HEK293T (cell line): ENCODE results near the gene CCDC85A.

Experiments used
- CTCF ChIA-PET: fragments of 350-600 bp; formaldehyde crosslinking; extraction: SDS; loops from one replicate; lab custom pipeline; 2021; ENCODE audit warnings: antibody characterized with exemption, inconsistent platforms; lab: Yijun Ruan, JAX
- POLR2A ChIA-PET: fragments of 350-600 bp; formaldehyde crosslinking; extraction: SDS; loops from one replicate; lab custom pipeline; 2020; ENCODE audit warnings: antibody characterized with exemption, inconsistent platforms; lab: Yijun Ruan, JAX
- DNase-seq: peaks from one replicate; pipeline ENCODE4 v3.0.0; 2012; ENCODE audit warnings: mixed read lengths; ENCODE audit errors: extremely low spot score
- ARNT ChIP-seq: fragments of 450-650 bp; IDR thresholded peaks from 2 replicates; pipeline ENCODE4 v1.6.1; 2017; ENCODE audit warnings: mild to moderate bottlenecking
- BHLHE40 ChIP-seq: fragments of 450-650 bp; IDR thresholded peaks from 2 replicates; pipeline ENCODE4 v1.6.1; 2016; ENCODE audit warnings: mild to moderate bottlenecking, moderate library complexity, borderline replicate concordance
- CTBP1 ChIP-seq: fragments of 450-650 bp; IDR thresholded peaks from 2 replicates; pipeline ENCODE4 v1.6.1; 2016; ENCODE audit warnings: borderline replicate concordance
- ELF4 ChIP-seq: fragments of 450-650 bp; IDR thresholded peaks from 2 replicates; pipeline ENCODE4 v1.6.1; 2017; ENCODE audit warnings: antibody characterized with exemption
- FOXA1 ChIP-seq: fragments of 450-650 bp; IDR thresholded peaks from 2 replicates; pipeline ENCODE4 v1.6.1; 2016; ENCODE audit warnings: mild to moderate bottlenecking
- FOXK2 ChIP-seq: fragments of 450-650 bp; IDR thresholded peaks from 2 replicates; pipeline ENCODE4 v1.6.1; 2016; ENCODE audit warnings: mild to moderate bottlenecking
- FOXM1 ChIP-seq: fragments of 450-650 bp; IDR thresholded peaks from 2 replicates; pipeline ENCODE4 v1.6.1; 2017; ENCODE audit warnings: mild to moderate bottlenecking, borderline replicate concordance
- HDGF ChIP-seq: fragments of 450-650 bp; IDR thresholded peaks from 2 replicates; pipeline ENCODE4 v1.6.1; 2017; ENCODE audit warnings: antibody characterized with exemption, borderline replicate concordance
- L3MBTL2 ChIP-seq: fragments of 450-650 bp; conservative IDR thresholded peaks from 2 replicates; pipeline ENCODE4 v1.6.1; 2016; ENCODE audit warnings: mild to moderate bottlenecking
- LEF1 ChIP-seq: fragments of 450-650 bp; IDR thresholded peaks from 2 replicates; pipeline ENCODE4 v1.6.1; 2017; ENCODE audit warnings: mild to moderate bottlenecking, borderline replicate concordance
- NFRKB ChIP-seq: fragments of 450-650 bp; IDR thresholded peaks from 2 replicates; pipeline ENCODE4 v1.6.1; 2016; ENCODE audit warnings: mild to moderate bottlenecking, moderate library complexity
- SP1 ChIP-seq: fragments of 450-650 bp; IDR thresholded peaks from 2 replicates; pipeline ENCODE4 v1.6.1; 2017
- SUZ12 ChIP-seq: fragments of 450-650 bp; IDR thresholded peaks from 2 replicates; pipeline ENCODE4 v1.6.1; 2016; ENCODE audit warnings: mild to moderate bottlenecking
- TARDBP ChIP-seq: fragments of 450-650 bp; IDR thresholded peaks from 2 replicates; pipeline ENCODE4 v1.6.1; 2016
- ZNF384 ChIP-seq: fragments of 450-650 bp; IDR thresholded peaks from 2 replicates; pipeline ENCODE4 v1.6.1; 2016
- TF ChIP-seq, protein P1 (sequence below): fragments of 450-650 bp; IDR thresholded peaks from 2 replicates; pipeline ENCODE4 v1.6.1; 2016

The CCDC85A gene

DNA sequence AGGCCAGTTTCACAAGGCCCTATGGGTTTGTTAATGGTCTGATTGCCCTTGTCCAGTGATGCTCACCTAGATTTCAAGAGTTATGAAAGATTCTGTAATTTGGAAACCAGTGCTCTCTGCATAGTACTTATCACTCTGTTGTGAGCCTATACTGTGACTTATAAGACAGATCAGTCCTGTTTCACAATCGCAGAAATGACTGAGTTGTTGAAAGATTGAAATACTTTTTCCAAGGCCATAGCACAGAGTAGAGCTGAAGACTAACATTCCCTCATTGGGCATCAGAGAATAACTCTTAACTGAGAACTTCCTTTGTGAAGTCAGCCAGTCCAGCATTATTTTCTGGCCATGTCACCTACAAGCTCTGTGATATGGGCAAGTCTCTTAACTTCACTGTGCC is 44.0 kb downstream of the CCDC85A start:
- TF ChIP-seq, protein P1, sequence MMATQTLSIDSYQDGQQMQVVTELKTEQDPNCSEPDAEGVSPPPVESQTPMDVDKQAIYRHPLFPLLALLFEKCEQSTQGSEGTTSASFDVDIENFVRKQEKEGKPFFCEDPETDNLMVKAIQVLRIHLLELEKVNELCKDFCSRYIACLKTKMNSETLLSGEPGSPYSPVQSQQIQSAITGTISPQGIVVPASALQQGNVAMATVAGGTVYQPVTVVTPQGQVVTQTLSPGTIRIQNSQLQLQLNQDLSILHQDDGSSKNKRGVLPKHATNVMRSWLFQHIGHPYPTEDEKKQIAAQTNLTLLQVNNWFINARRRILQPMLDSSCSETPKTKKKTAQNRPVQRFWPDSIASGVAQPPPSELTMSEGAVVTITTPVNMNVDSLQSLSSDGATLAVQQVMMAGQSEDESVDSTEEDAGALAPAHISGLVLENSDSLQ, result no peak
- TF ChIP-seq SUZ12 (no peak), NFRKB (no peak), L3MBTL2 (no peak), HDGF (no peak), LEF1 (no peak), TARDBP (no peak), ELF4 (no peak), FOXM1 (no peak), CTBP1 (no peak), FOXA1 (no peak), SP1 (no peak), BHLHE40 (no peak)
- ChIA-PET CTCF (no interaction called here), POLR2A (no interaction called here)
- DNase-seq, result no peak

DNA sequence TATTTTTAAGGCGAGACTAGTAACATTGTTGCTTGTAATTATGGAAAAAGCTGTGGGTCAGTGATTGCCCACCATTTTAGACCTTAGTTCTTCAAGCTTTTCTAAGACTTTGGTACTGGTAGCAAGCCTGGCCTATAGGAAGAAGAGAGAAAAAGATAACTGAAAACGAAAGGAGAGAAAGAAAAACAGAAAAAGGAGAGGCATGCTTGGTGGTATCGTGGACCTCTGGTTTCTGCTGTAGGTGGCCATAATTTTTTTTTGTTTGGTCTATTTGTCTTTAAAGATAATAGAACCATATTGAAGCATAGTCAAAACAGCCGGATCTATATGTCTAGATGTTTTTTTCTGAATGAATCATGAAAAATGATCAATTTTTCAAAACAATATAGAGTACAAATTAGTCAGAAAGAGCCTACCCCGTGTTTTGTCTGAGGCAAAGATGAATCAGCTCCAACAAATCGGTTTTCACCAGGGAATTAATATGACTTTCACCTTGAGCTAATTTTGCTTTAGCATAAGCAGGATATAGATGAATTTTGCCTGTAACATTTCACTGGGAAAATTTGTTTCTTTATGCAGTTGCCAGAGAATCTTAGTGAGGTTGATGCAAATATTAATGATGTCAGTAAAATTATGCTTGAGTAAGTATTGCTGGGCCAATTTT is 45.7 kb downstream of the CCDC85A start:
- no peak for DNase-seq
- POLR2A ChIA-PET, result no interaction called here
- CTCF ChIA-PET, result interaction anchor here (1.0 kb wide), 1 partner anchor 44 kb away, joined by 3 read pairs; no protein-coding TSS in a partner anchor
- TF ChIP-seq TARDBP (no peak), ELF4 (no peak), LEF1 (no peak), BHLHE40 (no peak), FOXK2 (no peak), ARNT (no peak), L3MBTL2 (no peak)
- TF ChIP-seq, protein P1, result no peak

DNA sequence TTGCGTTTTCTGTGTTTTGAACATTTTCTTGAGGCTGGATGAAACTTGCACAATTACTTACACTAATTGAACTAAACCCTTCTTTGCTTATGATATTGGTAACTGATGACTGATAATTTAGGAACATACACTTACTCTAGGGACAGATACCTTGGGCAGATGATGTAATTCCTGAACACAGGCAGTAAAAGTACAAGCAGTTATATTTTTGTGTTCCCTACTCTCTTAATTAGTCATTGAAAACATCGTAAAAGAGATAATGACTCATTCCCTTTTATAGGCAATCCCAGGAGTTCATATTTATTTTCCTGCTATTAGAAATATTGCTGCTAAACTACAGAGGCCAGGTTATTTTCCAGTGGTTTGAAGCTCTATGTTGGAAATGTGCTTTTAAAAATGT is 46.4 kb downstream of the CCDC85A start:
- DNase-seq, result no peak
- TF ChIP-seq L3MBTL2, result no peak
- TF ChIP-seq NFRKB, result no peak
- no peak for TF ChIP-seq SUZ12
- TF ChIP-seq SP1, result no peak
- no peak for TF ChIP-seq ELF4
- no peak for TF ChIP-seq TARDBP
- no peak for TF ChIP-seq FOXK2
- no peak for TF ChIP-seq FOXM1
- no peak for TF ChIP-seq FOXA1
- TF ChIP-seq ARNT, result no peak
- TF ChIP-seq, protein P1, result no peak
- no peak for TF ChIP-seq CTBP1
- CTCF ChIA-PET, result interaction anchor here (1.0 kb wide), 1 partner anchor 45 kb away, joined by 3 read pairs; no protein-coding TSS in a partner anchor
- POLR2A ChIA-PET, result no interaction called here

DNA sequence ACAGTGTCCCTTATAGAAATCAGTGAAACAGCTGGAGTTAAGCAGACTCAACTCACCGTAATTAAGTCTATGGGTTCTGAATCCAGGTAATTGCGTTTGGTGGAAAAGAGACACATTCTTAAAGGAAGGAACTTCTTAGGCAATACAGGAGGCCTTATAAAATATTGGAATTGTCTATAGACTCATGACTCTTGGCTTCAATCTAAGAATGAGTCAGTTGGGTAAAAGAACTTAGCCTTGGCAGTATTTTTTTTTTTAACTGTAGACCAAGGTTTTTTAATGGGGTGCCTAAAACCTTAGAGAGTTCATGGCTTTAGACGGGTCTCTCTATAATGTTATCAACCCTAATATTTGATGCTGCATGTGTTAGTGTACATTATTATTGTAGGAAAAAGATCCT is 47.6 kb downstream of the CCDC85A start:
- CTCF ChIA-PET, result no interaction called here
- TF ChIP-seq FOXA1 (no peak), ELF4 (no peak), CTBP1 (no peak), L3MBTL2 (no peak), ZNF384 (no peak), SUZ12 (no peak), NFRKB (no peak), SP1 (no peak)
- TF ChIP-seq, protein P1, result no peak
- DNase-seq, result no peak
- POLR2A ChIA-PET, result no interaction called here

DNA sequence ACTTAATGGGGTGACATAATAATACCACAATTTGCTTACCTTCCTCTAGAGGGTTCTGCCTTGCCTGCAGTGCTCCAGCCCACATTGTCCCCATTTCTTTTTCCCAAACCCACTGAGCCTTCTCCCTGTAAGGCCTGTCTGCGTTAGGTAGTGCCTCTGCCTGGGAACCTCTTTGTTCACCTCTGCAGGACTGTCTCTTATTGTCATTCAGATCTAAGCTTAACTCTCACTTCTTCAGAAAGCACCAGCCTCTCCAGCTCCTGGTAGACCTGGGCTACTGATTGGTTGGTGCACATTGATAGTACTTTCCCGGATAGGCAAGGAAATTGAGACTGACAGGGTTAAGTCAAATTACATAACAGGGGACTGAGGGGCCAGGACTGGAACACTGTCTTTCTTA is 49.1 kb downstream of the CCDC85A start:
- POLR2A ChIA-PET, result no interaction called here
- CTCF ChIA-PET, result no interaction called here
- DNase-seq, result no peak
- no peak for TF ChIP-seq FOXA1
- no peak for TF ChIP-seq L3MBTL2
- TF ChIP-seq ELF4, result no peak
- TF ChIP-seq FOXK2, result no peak
- no peak for TF ChIP-seq SUZ12
- TF ChIP-seq ARNT, result no peak
- no peak for TF ChIP-seq BHLHE40
- TF ChIP-seq HDGF, result no peak
- TF ChIP-seq TARDBP, result no peak
- no peak for TF ChIP-seq SP1
- TF ChIP-seq, protein P1, result no peak
- no peak for TF ChIP-seq ZNF384
- no peak for TF ChIP-seq CTBP1
